ENCODE results near the gene NES. TPM values are rescaled to one million over a fixed set of nuclear protein-coding genes. Genes with fewer than 3 reads are reported as not detected.
A peak's percentile ranks its signal among the peaks of the same experiment; 100 is the strongest.

The NES gene
- total RNA-seq, 1 donor from 2014 or later = not detected

GRCh38 chr1:156707417-156708217 lies 30.4 kb upstream of the NES start:
- no peak overlapping the region for H3K27ac Mint-ChIP-seq
- ChIA-PET POLR2A (interaction anchor here (0.5 to 2.4 kb wide), 10 partner anchors 16 to 966 kb away, joined by 3 to 15 read pairs (median 4); partner anchors contain the start of genes ISG20L2, METTL25B and MRPL24), CTCF (interaction anchor here (0.8 to 2.8 kb wide), 4 partner anchors 18 to 324 kb away, joined by 3 to 36 read pairs (median 3); no protein-coding TSS in a partner anchor)
- H3K4me1 Mint-ChIP-seq = peaks cover 28% of the 10 kb centered on the region
- no peaks in the 10 kb centered on the region for H3K9me3 Mint-ChIP-seq
- H3K36me3 Mint-ChIP-seq (ENCODE audit: low read depth) = no peaks in the 10 kb centered on the region
- no peak for DNase-seq
- no peak overlapping the region for H3K4me3 Mint-ChIP-seq
- TF ChIP-seq CTCF (IDR thresholded peaks at IDR 0.05) = no peak
- H3K27me3 Mint-ChIP-seq = peaks cover 18% of the 10 kb centered on the region
- no peak for ATAC-seq (ENCODE audit: low read depth)
- intact Hi-C loops (cut with micrococcal nuclease) = no loop called here

GRCh38 chr1:156706657-156707416 lies 29.6 kb upstream of the NES start:
- ChIA-PET CTCF (interaction anchor here (1.0 to 2.8 kb wide), 5 partner anchors 17 to 323 kb away, joined by 3 to 36 read pairs (median 3); no protein-coding TSS in a partner anchor), POLR2A (interaction anchor here (0.5 to 2.4 kb wide), 13 partner anchors 12 to 966 kb away, joined by 3 to 15 read pairs (median 4); partner anchors contain the start of genes HDGF, ISG20L2, METTL25B and MRPL24)
- no peaks in the 10 kb centered on the region for H3K36me3 Mint-ChIP-seq (ENCODE audit: low read depth)
- H3K9me3 Mint-ChIP-seq = no peaks in the 10 kb centered on the region
- DNase-seq = no peak
- peak overlapping the region; percentile 82 for H3K4me3 Mint-ChIP-seq
- H3K27me3 Mint-ChIP-seq = peaks cover 18% of the 10 kb centered on the region
- peaks cover 28% of the 10 kb centered on the region for H3K4me1 Mint-ChIP-seq
- ATAC-seq (ENCODE audit: low read depth) = peak; percentile 18
- intact Hi-C loops (cut with micrococcal nuclease) = loop anchor here (1.0 kb wide), 2 partner anchors 18 to 19 kb away; no protein-coding TSS in a partner anchor
- no peak overlapping the region for H3K27ac Mint-ChIP-seq
- TF ChIP-seq CTCF (IDR thresholded peaks at IDR 0.05) = no peak

GRCh38 chr1:156705918-156706656 lies 28.9 kb upstream of the NES start:
- intact Hi-C loops (cut with micrococcal nuclease) = loop anchor here (1.0 kb wide), 3 partner anchors 17 to 46 kb away; no protein-coding TSS in a partner anchor
- peak overlapping the region; percentile 82 for H3K4me3 Mint-ChIP-seq
- H3K27ac Mint-ChIP-seq = no peak overlapping the region

More at GRCh38 chr1:156705918-156706656, 28.9 kb upstream of the NES start:
- no peaks in the 10 kb centered on the region for H3K36me3 Mint-ChIP-seq (ENCODE audit: low read depth)
- peak; percentile 29 for TF ChIP-seq CTCF (IDR thresholded peaks at IDR 0.05)
- H3K9me3 Mint-ChIP-seq = no peaks in the 10 kb centered on the region
- ATAC-seq (ENCODE audit: low read depth) (peak; percentile 60), DNase-seq (peak; percentile 62)
- ChIA-PET CTCF (interaction anchor here (0.8 to 2.8 kb wide), 7 partner anchors 17 to 322 kb away, joined by 3 to 36 read pairs (median 4); partner anchors contain the start of genes HAPLN2 and MRPL24), POLR2A (interaction anchor here (0.5 to 2.4 kb wide), 9 partner anchors 8 to 435 kb away, joined by 3 to 15 read pairs (median 5); partner anchors contain the start of genes HDGF, ISG20L2, METTL25B and MRPL24)
- H3K4me1 Mint-ChIP-seq = peaks cover 28% of the 10 kb centered on the region
- H3K27me3 Mint-ChIP-seq = peaks cover 21% of the 10 kb centered on the region

All from activated B cell treated with CpG ODN at 0.5 μM for 24 hours (primary cell).